ENCODE results near the gene TP73. TPM values are rescaled to one million over a fixed set of nuclear protein-coding genes. Genes with fewer than 3 reads are reported as not detected.
"Not testable (repeated sequence)": the region's sequence is repeated elsewhere in the genome, so short reads cannot be mapped to it uniquely, and the experiment has no call there.

The TP73 gene
- total and polyA plus RNA-seq, 4 donors = 0.30 to 3.0 (median 1.2) TPM

DNA sequence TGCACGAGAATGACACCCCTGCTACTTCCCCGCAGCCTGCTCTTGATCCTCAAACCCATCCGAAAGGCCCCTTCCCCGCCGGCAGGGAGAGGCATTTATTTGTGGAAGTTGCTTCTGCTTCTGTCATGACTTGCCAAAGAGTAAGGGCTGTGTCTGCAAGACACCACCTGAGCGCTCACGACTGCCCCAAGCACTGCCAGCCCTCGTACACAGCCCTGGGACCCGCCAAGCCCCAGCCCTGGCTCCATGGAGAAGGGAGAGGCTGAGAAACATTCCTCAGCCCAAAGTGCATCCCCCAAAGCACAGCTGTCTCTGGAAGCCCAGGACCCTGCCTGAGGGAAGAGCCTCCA lies 33.8 kb upstream of the TP73 start:
- 58% methylated on average over 5 of the region's 9 CpGs for WGBS (ENCODE audit: insufficient coverage)
- H3K27ac ChIP-seq (ENCODE audit: low read depth, low read length) = no peak overlapping the region
- no peak for DNase-seq (ENCODE audit: low read depth in 4 of 6, low spot score in 6 of 6)

DNA sequence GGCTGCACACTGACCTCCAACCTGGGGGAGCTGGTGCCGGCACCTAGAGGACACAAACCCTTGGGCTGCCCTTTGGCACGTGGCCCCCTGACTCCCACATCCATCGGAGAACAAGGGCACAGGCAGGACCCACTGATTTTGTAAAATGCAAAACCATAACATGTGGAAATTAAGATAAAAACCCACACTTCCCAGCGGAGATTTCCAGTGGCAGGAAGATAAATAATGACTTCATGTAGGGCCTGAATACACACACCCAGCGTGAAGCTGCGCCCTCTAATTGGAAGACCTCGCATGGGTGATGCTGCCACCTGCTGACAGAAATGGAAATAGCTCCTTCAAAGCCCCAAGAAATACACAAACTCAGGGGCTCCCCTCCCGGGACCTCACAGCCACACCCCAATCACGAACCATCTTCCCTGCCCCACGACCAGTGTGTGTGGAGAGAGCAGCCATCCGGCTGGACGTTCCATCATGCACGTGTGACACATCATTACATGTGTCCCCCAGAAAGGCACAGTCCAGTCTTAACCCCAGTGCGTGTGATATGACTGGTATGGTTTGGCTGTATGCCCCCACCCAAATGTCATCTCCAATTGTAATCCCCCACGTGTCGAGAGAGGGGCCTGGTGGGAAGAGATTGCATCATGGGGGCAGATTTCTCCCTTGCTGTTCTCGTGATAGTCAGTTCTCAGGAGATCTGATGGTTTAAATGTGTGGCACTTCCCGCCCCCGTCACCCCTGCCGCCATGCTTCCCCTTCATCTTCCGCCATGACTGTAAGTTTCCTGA lies 33.2 kb upstream of the TP73 start:
- Histone ChIP-seq H3K4me1 (ENCODE audit: control insufficient read depth, insufficient read depth, low read length) (peaks cover 39% of the 10 kb centered on the region), H3K4me3 (ENCODE audit: low read depth, low read length) (no peak overlapping the region), H3K9me3 (ENCODE audit: control insufficient read depth, insufficient read depth, low read length) (no peaks in the 10 kb centered on the region), H3K27ac (ENCODE audit: low read depth, low read length) (no peak overlapping the region), H3K36me3 (ENCODE audit: control insufficient read depth, insufficient read depth, low read length) (peaks cover 2% of the 10 kb centered on the region), H3K27me3 (ENCODE audit: control insufficient read depth, insufficient read depth, low read length) (no peaks in the 10 kb centered on the region)
- peak in 3 of 6 donors; percentile 71 to 95 (median 92) for DNase-seq (ENCODE audit: low read depth in 4 of 6, low spot score in 6 of 6)
- WGBS (ENCODE audit: insufficient coverage) = 10% methylated on average over 12 of the region's 21 CpGs

More for the DNA sequence above, 33.8 kb upstream of the TP73 start:
- Histone ChIP-seq H3K4me3 (ENCODE audit: low read depth, low read length) (no peak overlapping the region), H3K4me1 (ENCODE audit: control insufficient read depth, insufficient read depth, low read length) (peaks cover 39% of the 10 kb centered on the region), H3K27me3 (ENCODE audit: control insufficient read depth, insufficient read depth, low read length) (no peaks in the 10 kb centered on the region), H3K9me3 (ENCODE audit: control insufficient read depth, insufficient read depth, low read length) (no peaks in the 10 kb centered on the region), H3K36me3 (ENCODE audit: control insufficient read depth, insufficient read depth, low read length) (peaks cover 2% of the 10 kb centered on the region)

DNA sequence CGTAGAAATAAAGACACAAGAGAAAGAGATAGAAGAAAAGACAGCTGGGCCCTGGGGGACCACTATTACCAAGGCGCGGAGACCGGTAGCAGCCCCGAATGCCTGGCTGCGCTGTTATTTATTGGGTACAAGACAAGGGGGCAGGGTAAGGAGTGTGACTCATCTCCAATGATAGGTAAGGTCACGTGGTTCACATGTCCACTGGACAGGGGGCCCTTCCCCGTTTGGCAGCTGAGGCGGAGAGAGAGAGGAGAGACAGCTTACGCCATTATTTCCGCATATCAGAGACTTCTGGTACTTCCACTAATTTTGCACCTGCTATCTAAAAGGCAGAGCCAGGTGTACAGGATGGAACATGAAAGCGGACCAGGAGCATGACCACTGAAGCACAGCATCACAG lies 31.6 kb upstream of the TP73 start:
- H3K36me3 ChIP-seq (ENCODE audit: control insufficient read depth, insufficient read depth, low read length) = peaks cover 2% of the 10 kb centered on the region
- no peaks in the 10 kb centered on the region for H3K27me3 ChIP-seq (ENCODE audit: control insufficient read depth, insufficient read depth, low read length)
- H3K4me3 ChIP-seq (ENCODE audit: low read depth, low read length) = no peak overlapping the region
- no peaks in the 10 kb centered on the region for H3K9me3 ChIP-seq (ENCODE audit: control insufficient read depth, insufficient read depth, low read length)
- no peak overlapping the region for H3K27ac ChIP-seq (ENCODE audit: low read depth, low read length)
- whole genome bisulfite sequencing (ENCODE audit: insufficient coverage) = 83% methylated on average over 9 of the region's 12 CpGs
- H3K4me1 ChIP-seq (ENCODE audit: control insufficient read depth, insufficient read depth, low read length) = peaks cover 41% of the 10 kb centered on the region
- no peak for DNase-seq (ENCODE audit: low read depth in 4 of 6, low spot score in 6 of 6)

DNA sequence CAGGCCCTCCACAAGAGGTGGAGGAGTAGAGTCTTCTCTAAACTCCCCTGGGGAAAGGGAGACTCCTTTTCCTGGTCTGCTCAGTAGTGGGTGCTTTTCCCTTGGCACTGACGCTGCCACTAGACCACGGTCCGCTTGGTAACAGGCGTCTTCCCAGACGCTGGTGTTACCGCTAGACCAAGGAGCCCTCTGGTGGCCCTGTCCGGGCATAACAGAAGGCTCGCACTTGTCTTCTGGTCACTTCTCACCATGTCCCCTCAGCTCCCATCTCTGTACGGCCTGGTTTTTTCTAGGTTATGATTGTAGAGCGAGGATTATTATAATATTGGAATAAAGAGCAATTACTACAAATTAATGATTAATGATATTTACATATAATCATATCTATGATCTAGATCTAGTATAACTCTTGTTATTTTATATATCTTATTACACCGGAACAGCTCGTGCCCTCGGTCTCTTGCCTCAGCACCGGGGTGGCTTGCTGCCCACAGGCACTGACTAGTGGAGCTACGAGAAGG lies 31.1 kb upstream of the TP73 start:
- H3K4me1 ChIP-seq (ENCODE audit: control insufficient read depth, insufficient read depth, low read length) = peaks cover 42% of the 10 kb centered on the region
- 50% methylated on average over 3 of the region's 15 CpGs for WGBS (ENCODE audit: insufficient coverage)
- H3K27me3 ChIP-seq (ENCODE audit: control insufficient read depth, insufficient read depth, low read length); H3K36me3 ChIP-seq (ENCODE audit: control insufficient read depth, insufficient read depth, low read length); H3K27ac ChIP-seq (ENCODE audit: low read depth, low read length); H3K4me3 ChIP-seq (ENCODE audit: low read depth, low read length); H3K9me3 ChIP-seq (ENCODE audit: control insufficient read depth, insufficient read depth, low read length): not testable (repeated sequence)
- DNase-seq (ENCODE audit: low read depth in 4 of 6, low spot score in 6 of 6) = peak in 2 of 6 donors; percentile 65 to 78

DNA sequence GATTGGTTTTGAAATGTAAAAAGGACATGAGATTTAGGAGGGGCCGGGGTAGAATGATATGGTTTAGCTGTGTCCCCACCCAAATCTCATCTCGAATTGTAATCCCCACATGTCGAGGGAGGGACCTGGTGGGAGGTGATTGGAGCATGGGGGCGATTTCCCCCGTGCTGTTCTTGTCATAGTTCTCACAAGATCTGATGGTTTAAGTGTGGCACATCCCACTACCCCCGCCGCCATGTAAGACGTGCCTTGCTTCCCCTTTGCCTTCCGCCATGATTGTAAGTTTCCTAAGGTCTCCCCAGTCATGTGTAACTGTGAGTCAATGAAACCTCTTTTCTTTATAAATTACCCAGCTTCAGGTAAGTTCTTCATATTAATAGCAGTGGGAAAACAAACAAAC lies 30.2 kb upstream of the TP73 start:
- H3K27me3 ChIP-seq (ENCODE audit: control insufficient read depth, insufficient read depth, low read length); H3K9me3 ChIP-seq (ENCODE audit: control insufficient read depth, insufficient read depth, low read length); H3K27ac ChIP-seq (ENCODE audit: low read depth, low read length); DNase-seq (ENCODE audit: low read depth in 4 of 6, low spot score in 6 of 6); H3K4me3 ChIP-seq (ENCODE audit: low read depth, low read length); H3K36me3 ChIP-seq (ENCODE audit: control insufficient read depth, insufficient read depth, low read length): not testable (repeated sequence)
- peaks cover 42% of the 10 kb centered on the region for H3K4me1 ChIP-seq (ENCODE audit: control insufficient read depth, insufficient read depth, low read length)
- WGBS (ENCODE audit: insufficient coverage) = 93% methylated on average over 5 of the region's 9 CpGs

DNA sequence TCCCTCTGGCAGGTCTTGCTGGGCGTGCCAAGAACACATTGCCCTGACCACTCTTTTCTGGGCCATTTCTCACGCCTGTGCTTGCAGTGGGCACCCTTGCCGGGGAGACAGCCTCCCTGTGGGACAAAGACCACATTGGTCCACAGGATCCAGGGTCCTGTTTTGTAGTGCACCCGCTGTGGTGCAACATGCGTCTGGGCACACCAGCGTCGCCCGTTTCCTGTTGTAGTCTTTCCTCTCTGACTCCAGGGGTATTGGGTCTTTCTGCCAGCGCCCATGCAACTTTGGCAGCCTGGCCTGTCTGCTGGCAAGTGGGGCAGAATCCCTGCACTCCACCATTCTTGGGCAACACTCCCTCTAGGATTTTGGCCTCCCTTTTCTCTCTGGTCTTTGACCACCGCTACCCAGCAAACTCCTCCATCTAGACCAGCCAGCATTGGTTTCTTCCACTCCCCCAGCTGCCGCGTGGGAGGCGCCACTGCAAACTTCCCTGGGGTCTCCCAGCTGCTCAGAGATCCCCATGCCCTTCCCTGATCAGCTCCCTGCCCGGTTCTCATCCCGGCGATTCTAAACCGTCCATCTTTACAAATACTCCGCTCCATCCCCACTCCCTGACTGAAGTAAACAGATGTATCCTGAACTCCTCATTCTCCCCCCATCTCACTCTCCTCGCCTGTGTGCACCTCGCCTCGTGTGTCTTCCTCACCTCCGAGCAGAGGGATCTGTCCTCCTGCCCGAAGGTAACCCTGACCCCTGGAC lies 28.7 kb upstream of the TP73 start:
- peak overlapping the region; percentile 83 for H3K4me3 ChIP-seq (ENCODE audit: low read depth, low read length)
- peaks cover 31% of the 10 kb centered on the region for H3K4me1 ChIP-seq (ENCODE audit: control insufficient read depth, insufficient read depth, low read length)
- H3K36me3 ChIP-seq (ENCODE audit: control insufficient read depth, insufficient read depth, low read length) = peaks cover 25% of the 10 kb centered on the region
- DNase-seq (ENCODE audit: low read depth in 4 of 6, low spot score in 6 of 6) = no peak
- H3K9me3 ChIP-seq (ENCODE audit: control insufficient read depth, insufficient read depth, low read length) = no peaks in the 10 kb centered on the region
- no peak overlapping the region for H3K27ac ChIP-seq (ENCODE audit: low read depth, low read length)
- no peaks in the 10 kb centered on the region for H3K27me3 ChIP-seq (ENCODE audit: control insufficient read depth, insufficient read depth, low read length)
- WGBS (ENCODE audit: insufficient coverage) = 34% methylated on average over 23 of the region's 23 CpGs

DNA sequence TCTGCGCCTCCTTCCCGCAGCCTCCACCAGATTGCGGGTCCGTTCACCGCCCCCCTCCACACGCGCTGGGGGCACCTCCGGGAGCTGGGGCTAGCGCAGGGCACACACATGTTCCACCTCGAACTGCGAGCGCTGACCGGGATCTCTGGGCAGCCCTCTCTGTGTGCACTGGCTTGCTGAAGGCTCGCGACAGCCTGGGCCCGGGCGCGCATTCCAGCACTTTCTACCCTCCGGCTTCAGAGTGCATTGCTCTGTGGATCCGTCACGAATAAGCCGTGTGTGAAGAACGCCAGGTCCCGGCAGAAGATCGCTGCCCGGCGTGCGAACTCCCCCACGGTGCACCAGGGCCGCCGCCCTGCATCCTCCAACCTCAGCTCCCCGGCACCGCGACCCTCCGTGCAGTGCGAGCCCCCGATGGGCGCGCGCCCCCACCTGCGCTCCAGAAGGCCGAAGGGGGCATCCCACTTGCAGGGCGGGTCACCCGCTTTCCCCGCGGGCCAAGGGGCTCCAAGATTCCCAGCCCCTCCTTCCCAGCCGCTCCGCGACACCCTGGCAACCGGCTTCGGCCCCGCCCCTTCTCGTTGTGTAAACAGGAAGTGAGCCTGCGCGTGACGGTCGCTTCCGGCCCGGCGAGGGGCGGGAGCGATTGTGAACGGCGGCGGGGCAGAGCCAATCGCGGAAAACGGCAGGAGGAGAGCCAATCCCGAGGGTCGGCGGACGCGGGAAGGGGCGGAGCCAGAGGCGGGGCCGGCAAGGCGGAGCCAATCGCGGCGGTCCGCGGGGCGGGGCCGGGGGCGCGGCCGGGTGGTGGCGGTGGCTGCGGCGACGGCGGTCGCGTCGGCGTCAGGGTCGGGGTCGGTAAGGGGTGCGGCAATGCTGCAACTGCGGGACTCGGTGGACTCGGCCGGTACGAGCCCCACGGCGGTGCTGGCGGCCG lies 27.8 kb upstream of the TP73 start, which contains the start of gene TPRG1L:
TPRG1L (plus strand) TSS at position 816 of the 937 bp plus-strand sequence; CDS start at position 874, 58 bp downstream.
- no peaks in the 10 kb centered on the region for H3K27me3 ChIP-seq (ENCODE audit: control insufficient read depth, insufficient read depth, low read length)
- peaks cover 32% of the 10 kb centered on the region for H3K36me3 ChIP-seq (ENCODE audit: control insufficient read depth, insufficient read depth, low read length)
- DNase-seq (ENCODE audit: low read depth in 4 of 6, low spot score in 6 of 6) = peak; percentile 92 to 99 (median 96)
- peak within 1 kb of the TSS; percentile 83 for H3K4me3 ChIP-seq (ENCODE audit: low read depth, low read length)
- H3K9me3 ChIP-seq (ENCODE audit: control insufficient read depth, insufficient read depth, low read length) = no peaks in the 10 kb centered on the region
- under 1% methylated on average over 103 of the region's 108 CpGs for WGBS (ENCODE audit: insufficient coverage)
- peak within 1 kb of the TSS; percentile 40 for H3K27ac ChIP-seq (ENCODE audit: low read depth, low read length)
- peaks cover 24% of the 10 kb centered on the region for H3K4me1 ChIP-seq (ENCODE audit: control insufficient read depth, insufficient read depth, low read length)

DNA sequence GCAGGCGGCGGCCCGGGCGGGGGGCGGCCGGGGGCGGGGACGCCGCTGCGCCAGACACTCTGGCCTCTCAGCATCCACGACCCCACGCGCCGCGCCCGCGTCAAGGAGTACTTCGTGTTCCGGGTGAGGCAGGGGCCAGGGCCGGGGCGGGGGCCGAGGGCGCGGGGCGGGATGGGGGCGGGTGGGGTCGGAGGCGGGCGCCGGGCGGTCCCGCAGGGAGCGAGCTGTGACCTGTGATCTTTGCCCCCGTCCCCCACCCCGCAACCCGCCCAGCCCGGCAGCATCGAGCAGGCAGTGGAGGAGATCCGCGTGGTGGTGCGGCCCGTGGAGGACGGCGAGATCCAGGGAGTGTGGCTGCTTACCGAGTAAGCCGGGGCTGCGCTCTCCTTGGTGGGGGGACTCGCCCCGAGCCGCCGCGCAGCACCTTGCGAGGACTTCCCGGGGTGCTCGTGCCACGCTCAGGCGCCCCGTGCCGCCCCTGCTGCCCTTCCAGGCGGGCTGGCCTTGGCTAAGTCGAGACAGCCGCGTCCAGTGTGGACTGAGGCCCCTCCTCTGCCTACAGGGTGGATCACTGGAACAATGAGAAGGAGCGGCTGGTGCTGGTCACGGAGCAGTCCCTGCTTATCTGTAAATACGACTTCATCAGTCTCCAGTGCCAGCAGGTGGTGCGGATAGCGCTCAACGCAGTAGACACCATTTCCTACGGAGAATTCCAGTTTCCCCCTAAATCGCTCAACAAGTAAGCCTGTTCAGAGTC lies 27.0 kb upstream of the TP73 start:
- DNase-seq (ENCODE audit: low read depth in 4 of 6, low spot score in 6 of 6) = peak in 2 of 6 donors; percentile 19 to 32
- Histone ChIP-seq H3K27me3 (ENCODE audit: control insufficient read depth, insufficient read depth, low read length) (no peaks in the 10 kb centered on the region), H3K4me1 (ENCODE audit: control insufficient read depth, insufficient read depth, low read length) (peaks cover 24% of the 10 kb centered on the region), H3K4me3 (ENCODE audit: low read depth, low read length) (peak overlapping the region; percentile 41), H3K27ac (ENCODE audit: low read depth, low read length) (no peak overlapping the region), H3K36me3 (ENCODE audit: control insufficient read depth, insufficient read depth, low read length) (peaks cover 40% of the 10 kb centered on the region), H3K9me3 (ENCODE audit: control insufficient read depth, insufficient read depth, low read length) (no peaks in the 10 kb centered on the region)
- WGBS (ENCODE audit: insufficient coverage) = 1% methylated on average over 51 of the region's 71 CpGs

Measured in spinal cord (tissue), 10 donors.